ENCODE data around the gene RAB10. TPM values are rescaled to one million over a fixed set of nuclear protein-coding genes. Genes with fewer than 3 reads are reported as not detected.

RAB10 gene
- polyA plus RNA-seq, 4 donors, result 39.7 to 79.3 (median 56.9) TPM

Other genes with a start within 250 kb of the RAB10 start
- 10 to 100 TPM in 1 of 4 donors, 1 to 10 TPM in 3; 1.1 to 14.7 (median 3.2) TPM for gene ASXL2, start 155.6 kb upstream of the RAB10 start, polyA plus RNA-seq
- gene KIF3C, start 51.6 kb upstream of the RAB10 start, polyA plus RNA-seq, result 1 to 10 TPM in 2 of 4 donors, under 1 TPM in 2; 0.22 to 6.3 (median 1.8) TPM
- 1 to 10 TPM in 2 of 4 donors, under 1 TPM in 2; 0.22 to 1.2 (median 0.82) TPM for gene GAREM2, start 139.0 kb downstream of the RAB10 start, polyA plus RNA-seq
- 100 to 1,000 TPM; 145 to 217 (median 189) TPM for gene HADHA, start 210.5 kb downstream of the RAB10 start, polyA plus RNA-seq
- 100 to 1,000 TPM; 102 to 331 (median 189) TPM for gene HADHB, start 210.9 kb downstream of the RAB10 start, polyA plus RNA-seq

Measured in small intestine (tissue), 4 donors.